NCI-H2196 (cell line): ENCODE data around the gene NMT1.

ENCODE experiments used
- DNase-seq: peaks from one replicate; lab custom pipeline; 2025; ENCODE audit not compliant: unreplicated experiment; lab: John Stamatoyannopoulos, UW

Gene NMT1

DNA sequence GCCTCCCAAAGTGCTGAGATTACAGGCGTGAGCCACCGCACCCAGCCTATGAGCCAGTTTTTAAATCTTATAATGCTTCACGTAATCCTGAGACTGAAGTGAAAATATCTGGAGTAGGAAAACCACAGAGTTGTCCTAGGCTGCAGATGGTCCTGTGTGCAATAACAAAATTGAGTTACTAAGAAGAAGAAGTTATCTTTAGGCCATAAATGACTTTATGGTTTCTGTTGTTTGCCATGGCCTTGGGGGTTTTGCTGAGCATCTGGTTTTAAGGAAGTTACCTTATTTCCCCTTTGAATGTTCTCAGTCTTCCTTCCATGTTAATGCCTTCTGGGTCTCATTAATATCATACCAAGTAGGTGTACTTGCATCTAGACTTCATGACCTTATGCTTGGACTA, 16.5 kb downstream of the NMT1 start:
- no peak for DNase-seq

- no peak for DNase-seq
These were observed 20.1 kb downstream of the NMT1 start for GRCh38 chr17:45081047-45081703.

- DNase-seq, result no peak
These were observed 25.3 kb downstream of the NMT1 start for GRCh38 chr17:45086391-45086790.

- DNase-seq, result peak; percentile 56
These were observed 25.9 kb downstream of the NMT1 start for GRCh38 chr17:45086865-45087503.

DNA sequence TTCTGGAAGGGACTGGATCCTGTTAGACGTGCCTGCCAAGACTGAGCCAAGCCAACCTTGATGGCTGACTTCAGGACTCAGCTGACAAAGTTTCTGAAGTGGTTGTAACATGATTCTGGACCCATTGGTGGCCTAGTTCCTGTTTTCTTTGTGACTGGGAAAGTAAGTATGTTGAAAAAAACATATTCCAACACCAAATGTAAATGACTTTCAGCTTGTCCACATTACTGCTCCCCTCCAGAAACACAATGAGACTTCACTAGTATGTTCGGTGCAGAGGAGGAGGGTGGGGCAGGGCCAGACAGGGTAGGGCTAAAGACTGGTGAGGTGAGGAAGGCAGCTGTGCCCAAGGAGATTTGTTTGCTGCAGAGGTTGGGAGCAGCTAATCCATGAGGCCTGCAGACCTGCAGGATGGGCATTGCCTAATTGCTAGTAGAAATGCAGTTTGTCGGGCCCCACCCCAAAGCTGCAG, 26.4 kb downstream of the NMT1 start:
- DNase-seq, result peak; percentile 56

GRCh38 chr17:45087978-45088377, 26.9 kb downstream of the NMT1 start:
- DNase-seq, result no peak

GRCh38 chr17:45088741-45089140, 27.6 kb downstream of the NMT1 start:
- DNase-seq, result no peak

DNA sequence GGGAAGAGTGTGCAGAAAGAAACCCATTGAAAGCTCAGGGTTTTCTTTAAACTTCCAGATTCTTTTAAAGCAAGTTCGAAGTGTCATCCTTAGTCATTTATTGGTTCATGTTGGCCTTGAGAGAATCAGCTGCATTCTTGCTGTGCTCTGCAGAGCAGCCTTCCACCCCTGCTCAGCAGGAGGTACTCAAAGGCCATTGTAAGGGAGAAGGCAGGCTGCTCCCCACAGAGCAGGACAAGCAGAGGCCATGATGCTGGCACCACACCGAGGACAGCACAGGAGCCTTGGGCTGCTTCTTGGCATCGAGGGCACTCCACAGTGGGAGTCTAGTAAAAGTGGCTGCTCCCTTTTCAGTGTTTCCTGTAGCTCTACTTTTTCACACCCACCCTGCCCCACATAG, 29.6 kb downstream of the NMT1 start:
- no peak for DNase-seq

GRCh38 chr17:45091778-45092425, 30.8 kb downstream of the NMT1 start:
- DNase-seq, result no peak

GRCh38 chr17:45092911-45093430, 31.9 kb downstream of the NMT1 start:
- peak; percentile 86 for DNase-seq

DNA sequence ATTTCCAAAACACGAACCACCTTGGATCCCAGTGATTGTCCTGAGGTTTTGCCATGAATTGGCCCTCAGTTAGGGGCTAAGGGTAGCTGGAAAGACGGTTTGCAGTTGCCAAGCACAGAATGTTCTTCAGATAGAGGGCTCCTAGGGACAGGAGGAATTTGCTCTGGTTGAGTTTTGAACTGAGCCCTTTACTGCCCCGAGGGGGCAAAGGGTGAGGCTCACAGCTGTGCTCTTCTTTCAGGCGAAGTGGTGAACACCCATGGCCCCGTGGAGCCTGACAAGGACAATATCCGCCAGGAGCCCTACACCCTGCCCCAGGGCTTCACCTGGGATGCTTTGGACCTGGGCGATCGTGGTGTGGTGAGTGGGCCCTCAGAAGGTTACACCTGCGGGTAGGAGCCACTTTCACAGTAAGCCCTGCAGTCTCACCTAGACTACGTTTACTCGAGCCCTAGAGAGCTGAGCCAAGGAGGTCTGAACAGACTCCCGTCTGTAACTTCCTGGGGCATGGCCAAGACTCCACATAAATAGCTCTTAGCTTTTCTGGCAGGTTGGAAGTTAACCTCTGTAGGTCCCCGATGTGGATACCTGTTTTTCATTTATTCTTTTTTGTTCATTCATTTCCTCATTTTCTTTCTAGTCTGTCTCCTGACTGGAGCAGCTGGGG, 32.5 kb downstream of the NMT1 start:
- DNase-seq, result peak; percentile 44

- peak; percentile 32 for DNase-seq
These were observed 35.0 kb downstream of the NMT1 start for GRCh38 chr17:45096141-45096540.

GRCh38 chr17:45096926-45097325, 35.8 kb downstream of the NMT1 start:
- no peak for DNase-seq

DNA sequence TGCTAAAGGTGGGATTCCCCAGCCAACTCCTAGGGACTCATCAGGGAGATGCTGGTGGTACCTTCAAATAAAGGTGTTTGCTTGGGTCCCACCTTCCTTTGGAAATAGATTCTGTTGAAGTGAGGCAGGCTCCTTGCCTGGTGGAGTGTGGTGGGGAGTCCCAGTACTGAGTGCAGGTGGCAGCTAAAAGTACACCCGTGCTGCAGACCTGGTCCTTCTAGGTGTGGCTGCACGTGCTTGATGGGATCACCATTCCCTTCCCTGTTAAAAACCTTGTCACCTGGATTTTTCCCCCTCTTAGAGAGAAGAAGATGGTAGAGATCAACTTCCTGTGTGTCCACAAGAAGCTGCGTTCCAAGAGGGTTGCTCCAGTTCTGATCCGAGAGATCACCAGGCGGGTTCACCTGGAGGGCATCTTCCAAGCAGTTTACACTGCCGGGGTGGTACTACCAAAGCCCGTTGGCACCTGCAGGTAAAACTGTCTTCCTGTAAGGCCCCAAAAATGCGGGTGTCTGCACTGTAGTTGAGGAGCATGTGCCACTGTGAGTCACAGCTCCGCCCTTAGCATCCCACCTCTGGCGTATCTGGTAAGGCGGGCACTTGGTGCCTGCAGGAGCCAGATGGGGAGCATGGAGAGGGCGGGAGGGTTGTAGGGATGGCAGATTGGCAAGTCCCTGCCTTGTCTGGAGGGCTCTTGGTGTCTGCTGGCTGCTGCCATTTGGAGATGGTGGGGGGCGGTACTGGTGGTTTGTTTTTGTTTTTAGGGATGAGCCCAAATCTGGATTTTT, 37.2 kb downstream of the NMT1 start:
- no peak for DNase-seq

DNA sequence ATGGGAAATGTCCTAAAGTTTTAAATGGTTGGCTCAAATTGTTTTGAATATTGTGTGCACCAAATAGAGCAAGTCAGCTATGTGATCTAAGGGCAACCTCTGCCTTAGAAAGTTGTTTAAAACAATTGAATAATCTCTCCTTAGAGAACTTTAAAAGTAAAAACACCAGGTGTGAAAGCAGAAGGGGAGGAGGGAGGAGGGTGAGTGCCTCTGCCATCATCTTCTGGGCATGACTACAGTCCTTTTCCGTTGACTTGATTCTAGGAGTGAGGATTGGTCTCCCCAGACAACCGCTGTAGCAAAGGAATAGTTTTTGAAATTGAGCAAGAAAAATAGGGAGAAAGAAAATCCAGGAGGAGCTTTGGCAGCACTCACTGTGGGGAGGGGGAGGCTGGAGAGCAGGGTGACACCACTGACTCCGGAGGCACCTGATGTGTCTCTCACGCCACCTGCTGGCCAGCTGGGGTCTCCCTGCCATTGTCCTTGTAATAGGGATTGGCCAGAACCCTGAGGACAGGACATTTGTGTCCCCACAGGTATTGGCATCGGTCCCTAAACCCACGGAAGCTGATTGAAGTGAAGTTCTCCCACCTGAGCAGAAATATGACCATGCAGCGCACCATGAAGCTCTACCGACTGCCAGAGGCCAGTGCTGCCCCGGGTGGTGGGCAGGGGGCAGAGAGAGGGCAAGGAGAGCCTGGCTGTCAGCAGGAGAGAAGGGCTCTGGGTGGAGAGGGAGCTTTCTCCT, 37.9 kb downstream of the NMT1 start:
- peak; percentile 92 for DNase-seq

GRCh38 chr17:45101546-45101882, 40.4 kb downstream of the NMT1 start:
- no peak for DNase-seq

DNA sequence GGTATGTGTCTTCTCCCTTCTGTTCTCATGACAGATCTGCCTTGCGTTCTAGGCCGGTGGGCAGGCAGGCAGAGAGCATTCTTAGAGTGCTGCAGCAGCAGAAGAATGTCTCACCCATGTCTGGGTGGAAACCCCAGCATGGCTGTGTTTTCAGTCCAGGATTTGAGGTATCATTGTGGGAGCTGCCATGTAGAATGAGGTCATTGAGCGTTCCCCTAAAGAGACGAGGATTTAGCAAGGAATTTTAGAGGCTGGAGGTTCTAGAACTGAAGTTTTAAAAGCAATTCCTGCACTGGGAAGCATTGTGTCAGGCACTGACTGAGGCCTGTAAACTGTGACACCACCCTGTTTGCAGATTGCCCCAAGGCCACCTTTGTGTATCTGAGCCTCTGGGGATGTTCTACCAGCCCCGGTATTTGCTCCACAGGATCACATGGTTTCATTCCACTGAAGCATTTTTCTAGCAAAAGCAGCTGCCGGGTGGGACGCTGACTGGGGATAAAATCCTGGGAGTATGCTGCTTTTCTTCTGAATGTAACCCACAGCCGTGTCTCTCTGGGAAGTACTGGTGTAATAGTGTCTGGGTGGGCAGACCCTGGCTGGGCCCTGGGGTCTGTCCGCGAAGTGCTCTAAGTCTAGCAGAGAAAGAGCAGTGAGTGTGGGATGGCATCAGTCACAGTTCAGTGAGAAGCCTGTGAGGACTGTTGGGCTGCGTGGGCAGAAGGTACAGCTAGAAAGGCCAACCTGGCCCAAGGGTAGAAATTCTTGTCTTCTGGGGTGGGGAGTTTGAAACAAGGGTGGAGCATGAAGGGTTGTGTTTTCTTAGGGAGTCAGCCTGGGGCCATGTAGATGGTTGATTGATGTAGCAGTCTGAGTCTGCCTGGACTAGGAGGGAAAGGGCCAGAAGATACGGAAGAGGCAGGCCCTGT, 41.0 kb downstream of the NMT1 start:
- DNase-seq, result no peak

GRCh38 chr17:45102856-45103255, 41.7 kb downstream of the NMT1 start:
- DNase-seq, result no peak

- no peak for DNase-seq
These were observed 42.2 kb downstream of the NMT1 start for GRCh38 chr17:45103269-45103795.
